Measurements from ENCODE around the gene OR10D3. TPM values are rescaled to one million over a fixed set of nuclear protein-coding genes. Genes with fewer than 3 reads are reported as not detected.

OR10D3 gene
- total and polyA plus RNA-seq, 8 donors = not detected

GRCh38 chr11:124194293-124195188 is 11.4 kb downstream of the OR10D3 start:
- Histone ChIP-seq H3K36me3 (no peaks in the 10 kb centered on the region), H3K27me3 (no peaks in the 10 kb centered on the region), H3K9me3 (no peaks in the 10 kb centered on the region), H3K4me3 (no peak overlapping the region), H3K27ac (no peak overlapping the region), H3K4me1 (no peaks in the 10 kb centered on the region)
- 84 to 85% methylated on average over 6 of the region's 6 CpGs for whole genome bisulfite sequencing, 2 donors
- intact Hi-C loops (cut with DNase I) = no loop called here
- no peak for TF ChIP-seq CTCF (IDR thresholded peaks at IDR 0.05)
- DNase-seq (no peak), ATAC-seq (no peak), FAIRE-seq (no peak)

GRCh38 chr11:124195189-124195734 is 12.1 kb downstream of the OR10D3 start:
- intact Hi-C loops (cut with DNase I) = no loop called here
- ATAC-seq = peak in 3 of 4 donors; percentile 62 to 83 (median 72)
- 29 to 51% methylated on average over 4 of the region's 4 CpGs for WGBS, 2 donors
- Histone ChIP-seq H3K36me3 (no peaks in the 10 kb centered on the region), H3K27ac (no peak overlapping the region), H3K9me3 (no peaks in the 10 kb centered on the region), H3K27me3 (no peaks in the 10 kb centered on the region), H3K4me3 (no peak overlapping the region), H3K4me1 (no peaks in the 10 kb centered on the region)
- DNase-seq = peak in 1 of 6 donors; percentile 21
- peak in 2 of 4 donors; percentile 23 to 47 for TF ChIP-seq CTCF (IDR thresholded peaks at IDR 0.05)
- no peak for FAIRE-seq

- DNase-seq = no peak
- no peaks in the 10 kb centered on the region for H3K36me3 ChIP-seq
- no peak for TF ChIP-seq CTCF (IDR thresholded peaks at IDR 0.05)
- no peak for FAIRE-seq
- H3K9me3 ChIP-seq = no peaks in the 10 kb centered on the region
- intact Hi-C loops (cut with DNase I) = no loop called here
- H3K27ac ChIP-seq = no peak overlapping the region
- peaks cover 0 to 5% (median 0%) of the 10 kb centered on the region in 4 donors for H3K27me3 ChIP-seq
- ATAC-seq = peak in 2 of 4 donors; percentile 77 to 82
- H3K4me1 ChIP-seq = no peaks in the 10 kb centered on the region
- 48 to 60% methylated on average over 2 of the region's 2 CpGs for WGBS, 2 donors
- no peak overlapping the region for H3K4me3 ChIP-seq
These were observed 14.9 kb downstream of the OR10D3 start for GRCh38 chr11:124197999-124198398.

GRCh38 chr11:124198897-124199296 is 15.8 kb downstream of the OR10D3 start:
- FAIRE-seq (no peak), DNase-seq (no peak), ATAC-seq (peak in 2 of 4 donors; percentile 41 to 64)
- Histone ChIP-seq H3K9me3 (no peaks in the 10 kb centered on the region), H3K27me3 (peaks cover 0 to 5% (median 0%) of the 10 kb centered on the region in 4 donors), H3K36me3 (no peaks in the 10 kb centered on the region), H3K4me3 (no peak overlapping the region), H3K27ac (no peak overlapping the region), H3K4me1 (no peaks in the 10 kb centered on the region)
- intact Hi-C loops (cut with DNase I) = no loop called here
- 88 to 94% methylated on average over 7 of the region's 7 CpGs for WGBS, 2 donors
- no peak for TF ChIP-seq CTCF (IDR thresholded peaks at IDR 0.05)

GRCh38 chr11:124199702-124200101 is 16.6 kb downstream of the OR10D3 start:
- no peaks in the 10 kb centered on the region for H3K9me3 ChIP-seq
- H3K27me3 ChIP-seq = peaks cover 0 to 5% (median 0%) of the 10 kb centered on the region in 4 donors
- H3K4me3 ChIP-seq = no peak overlapping the region
- H3K36me3 ChIP-seq = no peaks in the 10 kb centered on the region
- H3K4me1 ChIP-seq = no peaks in the 10 kb centered on the region
- WGBS, 2 donors = 40 to 50% methylated on average over 1 of the region's 1 CpG
- no peak for FAIRE-seq
- peak in 1 of 4 donors; percentile 50 for ATAC-seq
- DNase-seq = no peak
- intact Hi-C loops (cut with DNase I) = no loop called here
- TF ChIP-seq CTCF (IDR thresholded peaks at IDR 0.05) = no peak
- no peak overlapping the region for H3K27ac ChIP-seq
